NCI-H146 (cell line): ENCODE results near the gene GULP1.

Source experiments
- DNase-seq: peaks from one replicate; lab custom pipeline; 2025; lab: John Stamatoyannopoulos, UW

Gene GULP1

GRCh38 chr2:188473306-188473705 is 181.6 kb downstream of the GULP1 start:
- DNase-seq, result no peak

- DNase-seq, result no peak
Measured at GRCh38 chr2:188474316-188474715, 182.6 kb downstream of the GULP1 start.

DNA sequence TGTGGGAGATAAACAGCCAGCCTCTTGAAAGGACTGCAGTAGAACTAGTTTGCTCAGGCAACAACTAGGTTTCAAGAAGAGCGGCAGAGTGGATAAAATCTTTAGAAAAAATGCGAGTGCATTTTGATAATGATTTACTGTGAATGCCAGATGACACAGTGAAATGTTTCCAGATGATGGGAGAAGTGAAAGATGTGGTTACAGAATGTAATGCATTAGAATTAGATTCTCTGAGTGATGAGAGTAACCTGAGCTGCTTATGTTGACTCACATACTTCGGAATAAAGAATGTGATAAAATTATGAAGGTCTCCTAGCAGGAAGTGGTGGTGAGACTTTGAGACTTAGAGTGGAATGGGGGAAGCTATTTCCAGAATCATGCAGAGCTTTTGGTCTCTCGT is 184.3 kb downstream of the GULP1 start:
- no peak for DNase-seq

DNA sequence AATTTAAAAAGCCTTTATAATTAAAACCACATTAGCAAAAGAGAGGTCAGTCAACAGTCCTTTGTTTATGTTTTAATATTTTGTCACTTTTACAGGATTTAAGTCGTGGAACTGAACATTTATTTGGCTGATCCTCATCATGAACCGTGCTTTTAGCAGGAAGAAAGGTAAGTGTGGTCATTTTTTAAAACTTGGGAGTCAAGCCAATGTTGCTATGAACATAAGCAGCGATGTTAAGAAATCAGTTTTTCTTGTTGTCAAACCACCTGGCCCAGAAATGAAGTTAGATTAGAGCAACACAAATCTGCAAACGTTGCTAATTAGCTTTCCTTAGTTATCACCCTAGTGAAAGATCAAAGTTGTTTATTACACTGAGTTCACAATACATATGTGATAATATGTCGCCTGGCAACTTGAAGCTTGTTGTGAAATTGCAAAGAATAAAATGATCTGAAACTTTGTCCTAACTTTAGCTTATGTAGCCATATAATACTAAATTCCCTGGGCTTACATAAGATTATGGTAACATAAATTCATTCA is 186.0 kb downstream of the GULP1 start:
- no peak for DNase-seq

DNA sequence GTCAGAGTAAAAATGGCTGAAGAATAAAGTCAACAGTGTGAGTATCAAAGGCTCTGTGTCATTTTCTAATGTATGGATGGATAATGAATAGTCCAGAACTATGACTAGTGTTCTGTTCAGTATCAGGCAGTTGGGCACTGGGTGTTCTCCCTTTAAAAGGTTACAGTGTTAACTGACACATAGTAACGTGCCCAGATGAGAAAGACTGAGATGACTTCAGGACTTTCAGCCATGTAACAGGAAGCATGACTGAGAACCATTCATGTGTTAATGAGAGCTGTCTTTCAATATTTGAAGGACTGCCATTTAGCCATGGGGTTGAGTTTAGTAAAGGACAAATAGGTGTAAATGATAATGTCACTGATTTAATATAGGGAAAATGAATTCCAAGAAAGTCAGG is 187.1 kb downstream of the GULP1 start:
- peak; percentile 17 for DNase-seq

GRCh38 chr2:188481474-188481873 is 189.8 kb downstream of the GULP1 start:
- no peak for DNase-seq

DNA sequence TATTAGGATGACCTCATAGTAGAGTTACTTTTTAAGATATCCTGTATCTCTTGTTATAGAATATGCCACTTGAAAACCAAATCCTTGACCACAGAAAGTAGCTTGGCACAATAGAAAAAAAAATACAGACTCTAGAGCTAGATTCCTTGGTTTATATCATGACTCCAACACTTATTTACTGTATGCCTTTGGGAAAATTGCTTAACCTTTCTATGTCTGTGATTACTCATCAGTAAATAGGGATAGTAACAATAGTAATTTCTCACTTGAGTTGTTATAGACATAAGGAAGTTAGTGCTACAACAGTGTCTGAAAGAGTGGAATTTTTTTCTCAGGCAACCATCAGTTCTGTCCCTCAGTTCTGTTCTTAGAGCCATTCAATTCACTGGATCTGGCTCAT is 193.8 kb downstream of the GULP1 start:
- DNase-seq, result no peak

- no peak for DNase-seq
Measured at GRCh38 chr2:188492751-188493150, 201.1 kb downstream of the GULP1 start.

GRCh38 chr2:188494906-188495305 is 203.2 kb downstream of the GULP1 start:
- no peak for DNase-seq

- peak; percentile 54 for DNase-seq
Measured at GRCh38 chr2:188495969-188496431, 204.3 kb downstream of the GULP1 start.

DNA sequence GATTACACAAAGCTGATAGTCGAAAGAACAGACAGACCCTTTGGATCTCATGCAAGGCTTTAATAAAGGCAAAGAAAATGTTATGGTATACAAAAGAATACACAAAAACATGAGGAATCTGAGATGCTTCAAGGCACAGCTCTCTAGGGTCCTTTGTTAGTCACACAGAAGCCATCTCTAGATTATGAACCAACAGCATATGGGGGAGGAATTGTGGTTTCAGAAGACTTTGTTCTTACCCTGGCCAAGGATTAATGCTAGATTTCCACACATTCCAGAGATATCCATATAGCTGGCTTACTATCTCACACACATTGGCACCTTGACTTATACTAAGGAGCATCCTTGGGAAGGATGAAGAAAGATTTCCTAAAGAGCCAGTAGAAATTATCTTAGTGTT is 206.1 kb downstream of the GULP1 start:
- DNase-seq, result no peak

DNA sequence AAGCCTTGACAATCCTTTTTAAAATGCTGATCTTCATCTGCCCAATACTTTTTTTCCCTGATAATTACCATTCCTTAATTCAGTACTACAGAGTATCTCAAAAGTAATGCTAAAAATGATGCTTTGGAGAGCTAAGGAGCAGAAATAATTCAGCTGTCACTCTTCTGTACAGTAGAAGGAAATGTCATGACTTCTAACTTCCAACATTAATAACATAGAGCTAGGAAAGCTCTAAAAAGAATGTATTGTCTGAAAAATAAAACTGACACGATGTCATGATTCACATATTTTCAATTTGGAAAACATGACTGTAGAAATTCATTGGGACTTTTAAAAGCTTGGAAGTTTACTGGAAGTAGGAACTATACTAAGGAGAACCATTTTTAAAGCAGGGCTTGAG is 212.3 kb downstream of the GULP1 start:
- no peak for DNase-seq

GRCh38 chr2:188506843-188507242 is 215.2 kb downstream of the GULP1 start:
- DNase-seq, result no peak

DNA sequence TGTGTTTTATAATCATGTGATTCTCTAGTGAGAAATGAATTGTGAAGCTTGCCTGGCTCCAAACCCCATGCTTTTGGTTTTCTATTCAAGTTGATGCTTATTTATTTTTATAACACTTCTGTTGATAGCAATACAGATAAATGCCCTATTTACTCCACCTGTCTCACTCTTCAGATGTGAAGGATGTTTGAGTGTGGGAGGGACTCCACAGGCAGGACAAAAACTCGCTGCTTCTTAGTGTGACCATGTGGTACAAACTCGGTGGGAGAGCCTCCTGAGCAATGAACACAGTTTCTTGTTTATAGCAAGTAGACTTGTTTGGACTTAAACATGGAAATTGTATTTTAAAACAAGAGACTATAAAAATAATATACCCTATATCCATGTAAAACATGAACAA is 219.7 kb downstream of the GULP1 start:
- DNase-seq, result peak; percentile 7

GRCh38 chr2:188512456-188512855 is 220.8 kb downstream of the GULP1 start:
- peak; percentile 58 for DNase-seq

- DNase-seq, result no peak
Measured at GRCh38 chr2:188515918-188516317, 224.2 kb downstream of the GULP1 start.

- DNase-seq, result no peak
Measured at GRCh38 chr2:188517549-188518215, 226.0 kb downstream of the GULP1 start.

GRCh38 chr2:188518381-188518780 is 226.7 kb downstream of the GULP1 start:
- DNase-seq, result no peak

DNA sequence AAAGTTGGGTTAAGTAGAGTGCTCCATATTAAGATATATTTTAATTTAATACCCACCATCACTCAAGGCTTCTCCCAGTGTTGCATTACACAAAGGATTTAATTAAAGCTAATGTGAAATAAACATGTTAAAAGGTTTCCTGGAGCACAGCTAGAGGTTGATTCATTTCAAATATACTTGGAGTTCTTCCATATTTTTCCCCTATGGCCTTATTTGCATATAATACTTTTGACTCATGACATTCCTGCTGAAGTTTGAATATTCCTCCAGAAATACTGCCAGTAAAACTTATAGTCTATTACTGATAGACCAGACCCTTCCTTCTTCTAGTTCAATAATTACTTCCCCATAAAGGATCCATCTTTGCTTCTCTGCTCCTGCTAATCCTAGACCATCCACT is 227.5 kb downstream of the GULP1 start:
- DNase-seq, result no peak

DNA sequence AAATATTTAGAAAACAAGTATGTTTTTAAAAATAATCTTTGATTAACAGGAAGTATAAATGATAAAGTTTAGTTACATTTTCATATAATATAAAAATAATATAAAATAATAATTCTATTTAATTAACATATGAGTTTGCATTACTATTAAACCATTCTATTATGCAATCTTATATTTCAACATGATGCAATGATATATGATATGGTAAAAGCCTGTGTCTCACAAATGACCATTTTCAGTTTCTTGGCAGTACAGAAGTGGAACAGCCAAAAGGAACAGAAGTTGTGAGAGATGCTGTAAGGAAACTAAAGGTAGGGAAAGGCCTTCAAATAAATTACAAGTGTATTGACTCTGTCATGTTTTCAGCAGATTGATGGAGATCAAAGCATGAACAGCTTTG is 230.8 kb downstream of the GULP1 start:
- no peak for DNase-seq

DNA sequence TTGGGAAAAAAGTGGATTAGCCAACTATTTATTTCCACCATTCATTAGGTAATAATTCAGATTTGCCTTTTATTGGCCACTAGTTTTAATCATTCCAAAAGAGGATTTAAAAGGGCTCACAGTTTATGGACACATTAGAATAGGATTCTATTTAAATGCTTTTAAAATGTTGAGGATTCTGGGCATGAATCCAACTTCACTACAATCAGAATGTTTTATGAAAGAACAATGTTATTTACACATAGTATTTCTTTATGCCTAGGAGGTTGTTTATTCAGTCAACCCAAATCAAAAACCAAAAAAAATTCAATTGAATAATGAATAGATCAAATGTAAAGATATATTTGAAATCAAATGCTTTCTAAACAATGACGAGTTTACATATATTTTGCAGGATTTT is 232.2 kb downstream of the GULP1 start:
- DNase-seq, result no peak

- DNase-seq, result peak; percentile 56
Measured at GRCh38 chr2:188524519-188525113, 232.9 kb downstream of the GULP1 start.

GRCh38 chr2:188526701-188527100 is 235.0 kb downstream of the GULP1 start:
- DNase-seq, result no peak

- DNase-seq, result peak; percentile 29
Measured at GRCh38 chr2:188527141-188527540, 235.5 kb downstream of the GULP1 start.
